ENCODE results near the gene EIF4A2. TPM values are rescaled to one million over a fixed set of nuclear protein-coding genes. Genes with fewer than 3 reads are reported as not detected.

EIF4A2 gene
- total and polyA plus RNA-seq, 10 of the 15 experiments (the other 5 are each of a cell fraction or from before 2014, with no cell fraction given): 154 to 680 (median 259) TPM

DNA sequence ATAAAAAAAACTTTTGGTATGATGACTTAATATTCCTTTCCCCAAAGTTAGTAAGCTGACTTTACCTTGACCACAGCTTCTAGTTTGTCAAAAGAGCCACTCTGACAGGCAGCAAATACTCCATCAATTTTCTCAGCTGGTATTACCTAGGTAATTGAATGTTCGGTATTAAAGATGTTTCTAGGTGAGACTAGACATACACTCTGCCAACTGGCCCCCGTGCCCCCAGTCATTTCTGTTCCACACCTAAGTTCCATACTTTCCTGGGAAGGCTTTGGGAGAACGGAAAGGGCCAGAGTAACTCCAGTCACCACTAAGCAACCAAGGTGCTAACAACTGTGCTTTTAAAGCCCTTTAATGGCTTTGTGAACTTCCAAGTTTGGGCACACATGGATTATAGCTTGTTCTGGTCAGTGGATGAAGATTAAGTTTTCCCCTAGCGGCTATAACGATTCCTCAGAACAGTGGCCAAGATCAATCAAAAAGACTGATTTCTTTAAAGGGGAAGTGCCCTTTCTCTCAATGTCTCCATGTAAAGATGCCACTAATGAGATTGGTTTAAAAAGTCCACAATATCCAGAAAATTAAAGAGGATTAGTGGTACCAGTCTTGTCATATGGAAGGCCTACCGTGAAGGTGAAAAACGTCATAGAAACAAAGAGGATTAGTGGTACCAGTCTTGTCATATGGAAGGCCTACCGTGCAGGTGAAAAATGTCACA, 7.0 kb downstream of the EIF4A2 start:
- POLR2A ChIA-PET: interaction anchor here (1.4 kb wide), 1 partner anchor 17 kb away, joined by 5 read pairs; no protein-coding TSS in a partner anchor
- BruUV-seq (replicated peaks): TSS peak; percentile 25
- H3K27ac ChIP-seq (ENCODE audit: control insufficient read depth, insufficient read depth): no peak overlapping the region
- DNase-seq (ENCODE audit: low read depth, low spot score): no peak
- peaks cover 11% of the 10 kb centered on the region; the same call in 1 of the 2 replicates for H4K20me1 ChIP-seq (ENCODE audit: control insufficient read depth, insufficient read depth)
- H3K79me2 ChIP-seq (ENCODE audit: control insufficient read depth, insufficient read depth, low read length): peaks cover 36% of the 10 kb centered on the region
- intact Hi-C loops (cut with micrococcal nuclease; ENCODE audit: unreplicated experiment) (no loop called here), in situ Hi-C loops (cut with MboI) (loop anchor here (25.0 kb wide), 1 partner anchor 853 kb away; the partner anchor contains the start of gene TRA2B)
- CTCF ChIA-PET: interaction anchor here (0.6 to 0.9 kb wide), 2 partner anchors 10 to 175 kb away, joined by 3 read pairs; no protein-coding TSS in a partner anchor
- SMC1A ChIA-PET (ENCODE audit: uncharacterized antibody, unreplicated experiment): interaction anchor here (1.1 to 1.4 kb wide), 2 partner anchors 8 to 15 kb away, joined by 5 to 7 read pairs; no protein-coding TSS in a partner anchor
- H3K9ac ChIP-seq (ENCODE audit: control insufficient read depth, insufficient read depth, low read length): no peak overlapping the region
- peak; percentile 63 for ATAC-seq
- H3K4me1 ChIP-seq (ENCODE audit: control insufficient read depth, insufficient read depth, low read length): no peaks in the 10 kb centered on the region
- H2AFZ ChIP-seq (ENCODE audit: control insufficient read depth, low read depth, low read length): no peak overlapping the region
- peaks cover 19 to 42% of the 10 kb centered on the region in 2 experiments for H3K36me3 ChIP-seq (ENCODE audit: control insufficient read depth in 2 of 2, insufficient read depth in 2 of 2, low read length in 1 of 2)
- H3K4me3 ChIP-seq: no peak overlapping the region
- H3K4me2 ChIP-seq (ENCODE audit: control insufficient read depth, insufficient read depth): no peak overlapping the region
- RAD21 ChIA-PET (ENCODE audit: unreplicated experiment): interaction anchor here (1.1 kb wide), 1 partner anchor 242 kb away, joined by 3 read pairs; no protein-coding TSS in a partner anchor
- H3K9me3 ChIP-seq (replicated peaks; ENCODE audit: control insufficient read depth, insufficient read depth, low read length): no peaks in the 10 kb centered on the region
- no peak for FAIRE-seq
- H3K27me3 ChIP-seq (replicated peaks in 1 of 2; ENCODE audit: control insufficient read depth in 2 of 2, insufficient read depth in 2 of 2, low read length in 1 of 2): no peaks in the 10 kb centered on the region
- WGBS (ENCODE audit: insufficient coverage, insufficient replicate concordance, low lambda C conversion rate, missing lambda C conversion rate): 22% methylated on average over 8 of the region's 8 CpGs
- TF ChIP-seq, protein P1, sequence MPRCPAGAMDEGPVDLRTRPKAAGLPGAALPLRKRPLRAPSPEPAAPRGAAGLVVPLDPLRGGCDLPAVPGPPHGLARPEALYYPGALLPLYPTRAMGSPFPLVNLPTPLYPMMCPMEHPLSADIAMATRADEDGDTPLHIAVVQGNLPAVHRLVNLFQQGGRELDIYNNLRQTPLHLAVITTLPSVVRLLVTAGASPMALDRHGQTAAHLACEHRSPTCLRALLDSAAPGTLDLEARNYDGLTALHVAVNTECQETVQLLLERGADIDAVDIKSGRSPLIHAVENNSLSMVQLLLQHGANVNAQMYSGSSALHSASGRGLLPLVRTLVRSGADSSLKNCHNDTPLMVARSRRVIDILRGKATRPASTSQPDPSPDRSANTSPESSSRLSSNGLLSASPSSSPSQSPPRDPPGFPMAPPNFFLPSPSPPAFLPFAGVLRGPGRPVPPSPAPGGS (IDR thresholded peaks at IDR 0.05; ENCODE audit: borderline replicate concordance, insufficient read depth, low read depth, low read length, poor library complexity, severe bottlenecking): peak; percentile 62
- TF ChIP-seq IRF4 (IDR thresholded peaks at IDR 0.05; ENCODE audit: low read depth, low read length): no peak
- TF ChIP-seq, protein P2, sequence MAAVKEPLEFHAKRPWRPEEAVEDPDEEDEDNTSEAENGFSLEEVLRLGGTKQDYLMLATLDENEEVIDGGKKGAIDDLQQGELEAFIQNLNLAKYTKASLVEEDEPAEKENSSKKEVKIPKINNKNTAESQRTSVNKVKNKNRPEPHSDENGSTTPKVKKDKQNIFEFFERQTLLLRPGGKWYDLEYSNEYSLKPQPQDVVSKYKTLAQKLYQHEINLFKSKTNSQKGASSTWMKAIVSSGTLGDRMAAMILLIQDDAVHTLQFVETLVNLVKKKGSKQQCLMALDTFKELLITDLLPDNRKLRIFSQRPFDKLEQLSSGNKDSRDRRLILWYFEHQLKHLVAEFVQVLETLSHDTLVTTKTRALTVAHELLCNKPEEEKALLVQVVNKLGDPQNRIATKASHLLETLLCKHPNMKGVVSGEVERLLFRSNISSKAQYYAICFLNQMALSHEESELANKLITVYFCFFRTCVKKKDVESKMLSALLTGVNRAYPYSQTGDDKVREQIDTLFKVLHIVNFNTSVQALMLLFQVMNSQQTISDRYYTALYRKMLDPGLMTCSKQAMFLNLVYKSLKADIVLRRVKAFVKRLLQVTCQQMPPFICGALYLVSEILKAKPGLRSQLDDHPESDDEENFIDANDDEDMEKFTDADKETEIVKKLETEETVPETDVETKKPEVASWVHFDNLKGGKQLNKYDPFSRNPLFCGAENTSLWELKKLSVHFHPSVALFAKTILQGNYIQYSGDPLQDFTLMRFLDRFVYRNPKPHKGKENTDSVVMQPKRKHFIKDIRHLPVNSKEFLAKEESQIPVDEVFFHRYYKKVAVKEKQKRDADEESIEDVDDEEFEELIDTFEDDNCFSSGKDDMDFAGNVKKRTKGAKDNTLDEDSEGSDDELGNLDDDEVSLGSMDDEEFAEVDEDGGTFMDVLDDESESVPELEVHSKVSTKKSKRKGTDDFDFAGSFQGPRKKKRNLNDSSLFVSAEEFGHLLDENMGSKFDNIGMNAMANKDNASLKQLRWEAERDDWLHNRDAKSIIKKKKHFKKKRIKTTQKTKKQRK (IDR thresholded peaks at IDR 0.05; ENCODE audit: low read depth, low read length): no peak
- TF ChIP-seq, protein P3, sequence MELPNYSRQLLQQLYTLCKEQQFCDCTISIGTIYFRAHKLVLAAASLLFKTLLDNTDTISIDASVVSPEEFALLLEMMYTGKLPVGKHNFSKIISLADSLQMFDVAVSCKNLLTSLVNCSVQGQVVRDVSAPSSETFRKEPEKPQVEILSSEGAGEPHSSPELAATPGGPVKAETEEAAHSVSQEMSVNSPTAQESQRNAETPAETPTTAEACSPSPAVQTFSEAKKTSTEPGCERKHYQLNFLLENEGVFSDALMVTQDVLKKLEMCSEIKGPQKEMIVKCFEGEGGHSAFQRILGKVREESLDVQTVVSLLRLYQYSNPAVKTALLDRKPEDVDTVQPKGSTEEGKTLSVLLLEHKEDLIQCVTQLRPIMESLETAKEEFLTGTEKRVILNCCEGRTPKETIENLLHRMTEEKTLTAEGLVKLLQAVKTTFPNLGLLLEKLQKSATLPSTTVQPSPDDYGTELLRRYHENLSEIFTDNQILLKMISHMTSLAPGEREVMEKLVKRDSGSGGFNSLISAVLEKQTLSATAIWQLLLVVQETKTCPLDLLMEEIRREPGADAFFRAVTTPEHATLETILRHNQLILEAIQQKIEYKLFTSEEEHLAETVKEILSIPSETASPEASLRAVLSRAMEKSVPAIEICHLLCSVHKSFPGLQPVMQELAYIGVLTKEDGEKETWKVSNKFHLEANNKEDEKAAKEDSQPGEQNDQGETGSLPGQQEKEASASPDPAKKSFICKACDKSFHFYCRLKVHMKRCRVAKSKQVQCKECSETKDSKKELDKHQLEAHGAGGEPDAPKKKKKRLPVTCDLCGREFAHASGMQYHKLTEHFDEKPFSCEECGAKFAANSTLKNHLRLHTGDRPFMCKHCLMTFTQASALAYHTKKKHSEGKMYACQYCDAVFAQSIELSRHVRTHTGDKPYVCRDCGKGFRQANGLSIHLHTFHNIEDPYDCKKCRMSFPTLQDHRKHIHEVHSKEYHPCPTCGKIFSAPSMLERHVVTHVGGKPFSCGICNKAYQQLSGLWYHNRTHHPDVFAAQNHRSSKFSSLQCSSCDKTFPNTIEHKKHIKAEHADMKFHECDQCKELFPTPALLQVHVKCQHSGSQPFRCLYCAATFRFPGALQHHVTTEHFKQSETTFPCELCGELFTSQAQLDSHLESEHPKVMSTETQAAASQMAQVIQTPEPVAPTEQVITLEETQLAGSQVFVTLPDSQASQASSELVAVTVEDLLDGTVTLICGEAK (IDR thresholded peaks at IDR 0.05; ENCODE audit: borderline replicate concordance): no peak
- TF ChIP-seq POLR2A (IDR thresholded peaks at IDR 0.05; ENCODE audit: low read depth, low read length): peak; percentile 82
- peak; percentile 31; the same call in 1 of the 2 replicates for TF ChIP-seq YY1 (IDR thresholded peaks at IDR 0.05; ENCODE audit: low read depth, low read length)
- TF ChIP-seq TARDBP (IDR thresholded peaks at IDR 0.05; ENCODE audit: borderline replicate concordance): no peak
- TF ChIP-seq ZNF274 (IDR thresholded peaks at IDR 0.05; ENCODE audit: insufficient read depth, insufficient read length): no peak
- no peak for TF ChIP-seq GABPA (IDR thresholded peaks at IDR 0.05; ENCODE audit: low read depth)
- no peak for TF ChIP-seq JUND (IDR thresholded peaks at IDR 0.05; ENCODE audit: low read depth, low read length)
- no peak for TF ChIP-seq SREBF2 (IDR thresholded peaks at IDR 0.05; ENCODE audit: low read length)
- no peak for TF ChIP-seq RBBP5 (conservative IDR thresholded peaks at IDR 0.05)
- TF ChIP-seq NRF1 (conservative IDR thresholded peaks at IDR 0.05; ENCODE audit: low read depth, low read length): no peak
- no peak for TF ChIP-seq CHD2 (IDR thresholded peaks at IDR 0.05; ENCODE audit: borderline replicate concordance, low read depth, low read length)

Data from GM12878 (cell line).